TTC549 (cell line): ENCODE results near the gene OR10X1.
A peak's percentile ranks its signal among the peaks of the same experiment; 100 is the strongest.

Source experiments
- FAIRE-seq: peaks from 2 replicates; lab custom pipeline; 2012; peaks lifted over from hg19 to GRCh38; lab: Jason Lieb, UNC

Gene OR10X1, protein sequence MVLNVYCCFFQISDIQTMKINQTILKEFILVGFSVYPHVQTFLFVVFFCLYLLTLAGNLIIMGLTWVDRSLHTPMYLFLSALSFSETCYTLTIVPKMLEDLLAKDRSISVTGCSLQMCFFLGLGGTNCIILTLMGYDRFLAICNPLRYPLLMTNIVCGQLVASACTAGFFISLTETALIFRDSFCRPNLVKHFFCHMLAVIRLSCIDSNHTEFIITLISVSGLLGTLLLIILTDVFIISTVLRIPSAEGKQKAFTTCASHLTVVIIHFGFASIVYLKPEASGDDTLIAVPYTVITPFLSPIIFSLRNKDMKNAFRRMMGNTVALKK

DNA sequence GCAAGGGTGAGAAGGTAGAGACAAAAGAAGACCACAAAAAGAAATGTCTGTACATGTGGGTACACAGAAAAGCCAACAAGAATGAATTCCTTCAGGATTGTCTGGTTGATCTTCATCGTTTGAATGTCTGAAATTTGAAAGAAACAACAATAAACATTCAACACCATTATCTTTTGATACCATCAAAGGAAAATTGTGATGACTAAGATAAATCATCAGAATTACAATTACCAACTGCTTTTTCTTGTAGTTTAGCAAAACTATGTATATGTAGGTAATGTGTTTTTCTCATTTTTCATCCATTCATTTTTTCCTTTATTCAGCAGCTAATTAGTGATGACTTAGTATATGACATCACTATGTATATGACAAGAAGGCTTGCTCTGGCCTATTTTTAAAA is at the start of gene OR10X1:
Gene OR10X1 (minus strand): TSS at position 167 of the 400 bp plus-strand sequence. CDS start 0 bp downstream, at position 167.
- FAIRE-seq, result no peak

DNA sequence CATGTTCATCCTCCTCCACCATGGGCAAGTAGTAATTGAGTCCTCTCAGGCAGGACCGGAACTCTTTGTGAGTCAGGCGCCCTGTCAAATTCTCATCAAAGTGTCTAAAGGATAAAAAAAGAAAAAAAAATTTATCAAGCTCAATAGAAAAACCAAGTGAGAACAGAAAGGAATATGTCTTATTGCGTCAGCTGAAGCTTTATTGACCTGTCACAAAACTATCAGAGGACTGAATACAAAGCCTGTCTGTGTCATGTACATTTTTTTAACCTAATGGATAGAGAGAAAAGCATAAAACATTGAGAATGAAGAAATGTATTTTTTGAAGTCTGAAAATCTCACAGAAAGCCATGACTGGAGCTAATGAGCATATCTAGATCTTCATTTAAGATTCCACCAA is 34.1 kb upstream of the OR10X1 start:
- no peak for FAIRE-seq

DNA sequence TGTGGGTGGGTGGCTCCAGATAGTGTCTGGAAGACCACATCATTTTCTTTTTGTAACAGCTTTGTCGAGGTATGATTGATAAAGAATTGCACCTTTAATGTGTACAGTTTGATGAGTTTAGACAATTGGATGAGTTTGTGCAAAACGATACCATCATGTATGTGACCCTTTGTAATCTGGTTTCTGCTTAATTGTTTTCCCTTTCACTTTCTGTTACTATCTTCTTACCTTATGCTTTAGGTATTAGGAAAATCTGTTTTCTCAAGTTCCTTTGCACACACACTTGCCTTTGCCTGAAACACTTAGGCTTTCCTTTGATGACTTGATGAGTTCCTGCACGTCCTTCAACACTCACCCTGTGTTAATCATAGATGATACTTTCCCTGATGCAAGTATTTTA is 32.2 kb upstream of the OR10X1 start:
- FAIRE-seq, result no peak

DNA sequence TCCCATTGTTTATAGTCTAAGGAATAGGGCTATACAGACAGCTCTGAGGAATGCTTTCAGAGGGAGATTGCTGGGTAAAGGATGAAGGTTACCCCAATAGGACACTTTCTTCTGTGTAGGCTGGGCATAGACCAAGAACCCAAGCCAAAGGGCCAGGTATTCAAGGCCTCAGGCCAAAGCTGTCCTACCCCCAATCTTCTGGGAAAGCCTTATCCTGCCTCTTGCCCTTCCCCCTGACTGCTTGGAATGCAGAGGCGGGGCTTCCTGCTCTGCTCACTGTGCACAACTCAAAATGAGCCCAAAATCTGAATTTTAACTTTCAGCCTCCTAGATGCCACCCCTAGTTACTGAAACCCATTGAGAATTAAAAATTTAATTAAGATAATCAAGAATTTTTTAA is 27.6 kb upstream of the OR10X1 start:
- FAIRE-seq, result no peak

DNA sequence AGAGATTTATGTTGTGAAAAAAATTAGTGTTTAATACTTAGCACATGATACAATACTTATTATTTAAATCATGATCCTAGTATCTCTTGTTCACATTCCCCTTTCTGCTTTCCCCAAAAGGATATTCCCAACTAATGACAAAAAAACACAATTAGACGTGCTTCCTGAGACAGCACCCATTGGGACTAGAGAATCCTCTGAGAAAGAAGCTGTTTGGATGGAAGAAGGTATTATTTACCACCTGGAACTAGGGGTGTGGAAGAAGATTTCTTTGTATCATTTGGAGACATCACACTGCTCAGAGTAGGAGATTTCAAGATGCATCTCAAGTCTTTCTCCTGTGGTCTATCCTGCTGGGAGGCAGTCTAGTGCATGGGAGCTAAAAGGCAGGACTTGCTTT is 25.3 kb upstream of the OR10X1 start, which contains the start of gene OR10Z1:
Gene OR10Z1 (plus strand): TSS at position 301 of the 400 bp plus-strand sequence. CDS start 1,171 bp downstream, outside the sequence.
- no peak for FAIRE-seq

DNA sequence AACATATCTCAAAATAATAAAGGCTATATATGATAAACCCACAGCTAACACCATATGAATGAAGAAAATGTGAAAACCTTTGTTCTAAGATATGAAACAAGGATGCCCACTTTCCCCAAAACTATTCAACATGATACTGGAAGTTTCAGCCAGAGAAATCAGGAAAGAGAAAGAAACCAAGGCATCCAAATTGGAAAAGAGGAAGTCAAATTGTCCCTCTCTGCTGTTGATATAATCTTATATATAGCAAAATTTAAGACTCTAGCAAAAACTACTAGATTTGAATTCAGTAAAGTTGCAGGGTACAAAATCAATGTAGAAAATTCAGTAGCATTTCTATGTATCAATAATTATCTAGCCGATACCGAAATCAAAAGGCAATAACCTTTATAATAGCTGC is 21.0 kb upstream of the OR10X1 start:
- no peak for FAIRE-seq

DNA sequence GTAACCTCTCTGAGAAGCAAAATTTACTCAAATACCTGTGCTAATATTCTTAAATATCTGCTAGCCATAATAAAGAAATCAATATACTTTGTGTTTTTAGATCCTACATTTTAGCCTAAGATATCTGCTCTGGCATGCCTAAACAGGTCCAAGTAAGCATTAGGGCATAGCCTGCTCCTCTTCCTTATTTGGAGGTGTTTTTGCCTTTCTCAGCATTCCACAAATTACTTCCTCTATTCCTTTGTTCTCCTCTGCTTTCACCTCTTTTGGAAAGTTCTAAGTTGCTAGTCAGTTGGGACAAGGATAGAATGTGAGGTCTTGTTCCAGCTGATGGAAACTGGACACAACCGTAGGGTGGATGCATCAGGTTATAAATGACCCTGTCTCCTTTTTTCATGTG is 7.2 kb upstream of the OR10X1 start:
- no peak for FAIRE-seq

DNA sequence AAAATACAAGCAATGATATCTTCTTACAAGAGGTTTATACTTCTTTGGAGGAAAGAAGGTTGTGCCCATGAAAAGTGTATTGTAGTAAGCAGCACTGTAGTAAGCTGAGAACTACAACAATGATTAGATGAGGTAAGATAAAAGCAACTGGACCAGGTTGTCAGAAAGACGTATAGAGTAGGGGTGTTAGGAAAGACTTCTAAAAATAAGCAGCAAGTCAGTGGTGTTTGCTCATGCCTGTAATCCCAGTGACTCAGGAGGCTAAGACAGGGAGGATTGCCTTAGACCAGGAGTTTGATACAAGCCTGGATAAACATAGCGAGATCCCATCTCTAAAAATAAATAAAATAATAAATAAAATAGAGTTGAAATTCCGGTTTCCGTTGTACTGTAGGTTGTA is 4.3 kb upstream of the OR10X1 start:
- FAIRE-seq, result no peak

DNA sequence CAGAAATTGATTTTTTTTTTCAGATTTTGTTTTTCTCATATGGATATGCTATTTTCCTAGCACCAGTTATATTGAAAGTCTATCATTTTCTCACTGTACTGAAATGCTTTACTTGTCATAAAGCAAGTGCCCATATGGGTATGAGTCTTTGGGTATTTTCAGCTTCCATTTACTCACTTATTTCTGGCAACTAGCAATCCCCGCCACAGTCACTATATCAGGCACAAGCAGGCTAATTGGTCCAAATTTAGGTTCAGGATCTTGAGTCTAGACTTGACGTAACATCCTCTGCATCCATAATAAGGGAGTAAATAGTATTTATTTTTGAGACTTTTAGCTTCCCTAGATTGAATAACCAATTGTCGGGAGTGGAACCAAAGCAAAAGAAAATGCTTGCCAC is 2.1 kb downstream of the OR10X1 start:
- no peak for FAIRE-seq

DNA sequence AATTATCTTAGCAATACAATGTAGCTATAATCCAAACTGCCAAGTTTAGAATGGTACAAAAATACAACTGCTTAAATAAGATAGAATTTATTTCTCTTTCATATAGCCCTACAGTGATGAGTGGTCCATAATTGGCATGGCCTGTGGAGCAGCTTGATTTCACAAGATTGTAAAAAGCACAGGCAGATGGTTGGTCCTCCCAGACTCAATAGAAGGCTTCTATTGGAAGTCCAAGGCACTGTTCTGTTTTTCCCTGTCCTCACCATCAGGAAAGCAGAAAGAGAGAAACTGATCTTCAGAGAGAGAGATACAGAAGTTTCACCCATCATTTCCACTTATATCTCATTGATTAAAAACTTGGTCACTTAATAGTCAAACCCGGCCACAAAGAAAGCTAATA is 7.5 kb downstream of the OR10X1 start:
- FAIRE-seq, result no peak

DNA sequence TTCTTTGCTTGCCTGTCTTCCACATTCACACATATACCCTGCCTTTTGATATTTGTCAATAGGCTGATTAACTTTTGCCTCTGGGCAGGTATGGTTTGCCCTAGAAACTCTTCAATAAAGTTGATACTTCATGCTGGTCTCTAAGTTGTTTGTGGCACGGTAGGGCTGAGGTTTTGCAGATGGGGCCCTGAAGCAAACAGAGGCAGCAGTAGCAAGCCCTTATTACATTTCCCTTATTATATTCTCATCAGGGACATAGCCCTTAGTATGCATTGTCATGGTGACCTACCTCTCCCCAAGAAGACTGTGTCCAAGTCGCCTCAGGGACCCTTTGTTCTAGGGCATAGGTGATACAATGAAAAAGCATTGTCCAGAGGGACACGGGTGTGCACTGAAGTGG is 9.2 kb downstream of the OR10X1 start, which contains the start of gene OR6P1:
Gene OR6P1 (minus strand): TSS at position 101 of the 400 bp plus-strand sequence. CDS start 6,976 bp downstream, outside the sequence.
- no peak for FAIRE-seq

DNA sequence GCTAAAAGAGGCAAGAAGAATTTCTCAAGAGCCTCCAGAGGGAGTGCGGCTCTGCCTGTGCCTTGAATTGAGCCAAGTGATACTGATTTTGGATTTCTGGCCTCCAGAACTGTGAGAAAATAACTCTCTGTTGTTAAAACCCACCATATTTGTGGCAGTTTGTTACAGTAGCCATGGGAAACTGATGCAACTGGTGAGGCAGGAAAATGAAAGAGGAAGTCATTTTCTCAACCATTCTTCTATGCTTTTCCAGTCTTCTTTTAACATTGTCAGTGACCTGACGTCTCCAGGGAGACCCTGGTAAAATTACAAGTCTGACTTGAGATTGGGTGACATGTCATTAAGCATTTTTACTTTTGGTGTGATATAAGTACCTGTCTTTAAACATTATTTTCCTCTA is 15.1 kb downstream of the OR10X1 start:
- FAIRE-seq, result no peak

DNA sequence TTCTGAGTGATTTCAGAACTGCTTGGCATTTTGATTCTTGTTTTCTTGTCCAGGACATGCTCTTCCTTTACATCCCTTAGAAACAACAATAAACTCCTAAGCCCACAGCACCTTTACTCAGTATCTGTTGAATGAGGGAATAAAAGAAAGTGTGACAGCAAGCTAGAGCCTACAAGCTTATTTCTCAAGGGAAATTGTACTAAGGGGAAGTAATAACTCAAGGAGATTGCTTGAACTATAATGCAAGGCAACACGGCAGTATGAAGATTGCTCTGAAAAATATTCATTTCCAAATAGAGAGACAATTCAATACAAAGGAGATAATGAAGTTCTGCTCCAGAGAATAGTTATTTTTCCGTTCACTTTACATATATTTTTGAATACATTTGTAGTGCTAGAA is 15.8 kb downstream of the OR10X1 start:
- no peak for FAIRE-seq

DNA sequence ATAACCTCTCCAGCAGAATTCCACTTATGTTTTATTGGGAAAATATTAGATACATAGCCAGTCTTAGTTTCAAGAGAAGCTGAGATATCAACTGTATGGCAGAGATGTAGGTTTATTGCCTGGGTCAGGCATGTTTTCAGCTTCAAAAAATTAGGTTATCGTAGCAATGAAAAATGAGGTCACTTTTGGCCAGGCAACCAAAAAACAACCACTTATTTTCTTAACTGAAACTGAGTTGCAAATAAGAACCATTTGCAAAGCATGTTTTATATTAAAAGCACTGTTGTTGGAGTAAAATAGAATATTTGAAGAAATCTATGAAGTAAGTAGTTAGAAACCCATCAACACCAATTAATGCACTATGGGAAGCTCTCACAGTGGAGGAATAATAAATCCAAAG is 20.0 kb downstream of the OR10X1 start:
- no peak for FAIRE-seq

DNA sequence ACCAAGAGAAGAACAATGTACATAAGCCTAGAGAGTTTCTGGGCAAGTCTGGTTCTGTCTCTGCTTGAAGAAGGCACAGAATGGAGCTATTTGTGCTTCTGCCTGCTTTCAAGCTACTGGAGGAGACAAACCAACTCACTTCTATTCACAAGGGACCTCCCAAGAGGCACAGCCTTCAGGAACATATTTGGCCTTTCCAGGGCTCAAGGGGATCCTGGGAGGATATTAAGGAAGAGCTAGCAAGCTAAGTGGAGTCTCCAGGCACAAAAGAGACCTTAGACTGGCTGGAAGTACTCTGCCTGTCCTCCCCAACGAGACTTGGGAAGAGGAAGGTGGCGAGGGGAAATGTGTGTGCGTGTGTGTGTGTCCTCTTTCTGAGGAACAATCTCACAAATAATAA is 25.3 kb downstream of the OR10X1 start, which contains the start of gene OR6Y1:
Gene OR6Y1 (minus strand): TSS at position 54 of the 400 bp plus-strand sequence. CDS start 6,300 bp downstream, outside the sequence.
- no peak for FAIRE-seq

DNA sequence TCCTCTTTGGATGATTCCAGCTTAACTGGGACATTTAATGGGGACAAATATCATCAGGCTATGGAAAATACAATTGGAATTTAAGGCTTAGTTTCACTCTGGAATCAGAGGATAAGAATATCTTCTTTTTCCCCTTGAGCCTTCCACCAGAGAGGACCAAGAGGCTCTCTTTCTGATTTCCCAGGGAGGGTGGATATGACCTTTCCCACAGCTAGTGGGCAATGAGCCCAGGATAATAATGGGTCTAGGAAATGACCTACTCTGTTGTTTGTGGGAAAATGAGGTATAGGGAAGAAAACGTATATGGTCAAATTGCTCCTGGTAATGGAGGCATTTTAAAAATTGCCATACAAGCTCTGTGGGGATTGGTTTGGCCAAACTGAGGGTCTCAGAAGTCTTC is 27.4 kb downstream of the OR10X1 start:
- FAIRE-seq, result no peak

DNA sequence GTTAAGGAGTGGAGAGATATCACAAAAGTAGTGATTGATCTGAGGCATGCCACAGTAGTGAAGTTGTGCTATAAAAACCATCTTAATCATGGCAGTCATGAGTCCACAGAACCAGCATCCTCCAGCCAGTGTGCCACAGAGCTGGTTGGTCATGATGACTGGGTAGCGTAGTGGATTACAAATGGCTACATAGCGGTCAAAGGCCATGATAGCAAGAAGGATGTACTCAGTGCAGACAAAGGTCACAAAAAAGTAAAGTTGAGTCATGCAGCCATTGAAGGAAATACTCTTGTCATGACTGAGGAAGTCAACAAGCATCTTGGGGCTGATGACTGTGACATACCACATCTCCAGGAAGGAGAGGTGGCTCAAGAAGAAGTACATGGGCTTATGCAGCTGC is 32.2 kb downstream of the OR10X1 start:
- FAIRE-seq, result no peak

DNA sequence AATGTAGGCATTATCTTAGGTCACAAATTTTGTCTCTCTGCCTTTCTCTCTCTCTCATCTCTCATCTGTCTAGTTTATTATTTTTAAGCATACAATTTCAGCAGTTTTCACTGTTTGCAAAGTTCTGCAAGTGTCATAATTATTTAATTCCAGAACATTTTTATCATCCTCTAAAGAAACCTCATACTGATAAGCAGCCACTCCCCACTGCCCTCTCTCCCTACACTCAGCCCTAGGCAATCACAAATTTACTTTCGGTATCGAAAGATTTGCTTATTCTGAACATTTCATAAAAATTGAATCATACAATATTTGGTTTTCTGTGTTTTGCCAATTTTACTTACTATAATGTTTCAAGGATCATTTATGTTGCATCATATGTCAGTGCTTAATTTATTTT is 42.1 kb downstream of the OR10X1 start:
- peak; percentile 20 for FAIRE-seq

DNA sequence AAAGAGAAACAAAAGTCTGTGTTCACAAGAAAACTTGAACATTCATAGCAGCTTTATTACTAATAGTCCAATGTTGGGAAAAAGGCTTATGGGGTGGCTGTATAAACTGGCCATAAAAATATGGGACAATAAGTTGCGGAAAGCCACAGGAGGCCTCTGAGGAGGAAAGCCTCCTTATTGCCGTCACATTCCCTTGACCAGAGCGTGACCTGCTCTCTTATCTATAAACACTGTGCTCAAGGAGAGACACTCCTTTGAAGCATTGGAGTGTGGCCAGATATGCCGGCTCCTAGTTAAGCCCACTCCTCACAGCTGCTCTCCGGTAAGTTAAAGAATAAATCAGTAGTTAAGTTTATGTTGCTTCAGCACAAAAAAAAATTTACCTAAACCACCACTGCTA is 45.2 kb downstream of the OR10X1 start:
- FAIRE-seq, result no peak
